IMR-90 (cell line): ENCODE data around the gene CD93. TPM values are rescaled to one million over a fixed set of nuclear protein-coding genes. Genes with fewer than 3 reads are reported as not detected.

Source experiments
- ATAC-seq: fragments of 200-7000 bp; cut with Tn5 transposase; 2 replicates; pipeline ENCODE4 v1.9.1; 2020; ENCODE audit warnings: low read depth, mild to moderate bottlenecking, moderate library complexity
- BruUV-seq: library from RNA; stranded (reverse); fragments of 400-500 nt; replicated peaks from 2 replicates; lab custom pipeline; 2021; lab: Mats Ljungman, UMichigan
- CTCF ChIA-PET: fragments of 300-600 bp; formaldehyde crosslinking; extraction: SDS; loops from one replicate; lab custom pipeline; 2021; ENCODE audit warnings: antibody characterized with exemption; lab: Yijun Ruan, JAX
- POLR2A ChIA-PET: fragments of 300-600 bp; sonication (Branson Sonifier 250); formaldehyde crosslinking; loops from one replicate; lab custom pipeline; 2022; ENCODE audit warnings: antibody characterized with exemption; ENCODE audit not compliant: unreplicated experiment; lab: Charles Lee
- DNase-seq: peaks from one replicate; pipeline ENCODE4 v3.0.0; 2013
- H2AFZ ChIP-seq: replicated peaks from 2 replicates; pipeline ENCODE3; 2013; ENCODE audit warnings: low read length, mild to moderate bottlenecking; ENCODE audit not compliant: poor library complexity
- H2AK5ac ChIP-seq: 2 replicates; pipeline ENCODE4 v1.6.1; 2013; ENCODE audit warnings: low read depth, low read length, inconsistent platforms
- H2AK9ac ChIP-seq: replicated peaks from 2 replicates; pipeline ENCODE3; 2013; ENCODE audit warnings: mild to moderate bottlenecking, low read depth, low read length, moderate library complexity; ENCODE audit not compliant: poor library complexity
- H2BK120ac ChIP-seq: 2 replicates; pipeline ENCODE4 v1.6.1; 2013; ENCODE audit warnings: low read depth, low read length, inconsistent platforms
- H2BK15ac ChIP-seq: 3 replicates; pipeline ENCODE4 v1.6.1; 2013; ENCODE audit warnings: low read depth, low read length, inconsistent platforms
- H2BK20ac ChIP-seq: 2 replicates; pipeline ENCODE4 v1.6.1; 2013; ENCODE audit warnings: low read depth, mild to moderate bottlenecking, inconsistent platforms, low read length, moderate library complexity
- H2BK5ac ChIP-seq: 2 replicates; pipeline ENCODE4 v1.6.1; 2013; ENCODE audit warnings: mild to moderate bottlenecking, low read depth, low read length, inconsistent platforms; ENCODE audit not compliant: poor library complexity, severe bottlenecking
- H3K14ac ChIP-seq: replicated peaks from 2 replicates; pipeline ENCODE4 v1.6.1; 2013; ENCODE audit warnings: low read depth, low read length, inconsistent platforms
- H3K18ac ChIP-seq: 2 replicates; pipeline ENCODE4 v1.6.1; 2013; ENCODE audit warnings: low read depth, low read length, control low read depth
- H3K23ac ChIP-seq: 2 replicates; pipeline ENCODE4 v1.6.1; 2013; ENCODE audit warnings: low read depth, low read length, inconsistent platforms
- H3K27ac ChIP-seq: 2 replicates; pipeline ENCODE4 v1.5.1; 2013; ENCODE audit warnings: mild to moderate bottlenecking, control low read depth, low read length; ENCODE audit not compliant: insufficient read depth
- H3K27me3 ChIP-seq: 2 replicates; pipeline ENCODE4 v1.6.1; 2013; ENCODE audit warnings: low read length; ENCODE audit not compliant: control insufficient read depth, insufficient read depth
- H3K36me3 ChIP-seq: 2 replicates; pipeline ENCODE4 v1.6.1; 2013; ENCODE audit warnings: low read length, mixed read lengths; ENCODE audit not compliant: control insufficient read depth, insufficient read depth
- H3K4ac ChIP-seq: 2 replicates; pipeline ENCODE4 v1.6.1; 2013; ENCODE audit warnings: low read depth, low read length, inconsistent platforms
- H3K4me1 ChIP-seq: 2 replicates; pipeline ENCODE4 v1.6.1; 2013; ENCODE audit warnings: low read length, mixed read lengths; ENCODE audit not compliant: control insufficient read depth, insufficient read depth
- H3K4me2 ChIP-seq: 2 replicates; pipeline ENCODE4 v1.6.1; 2013; ENCODE audit warnings: low read depth, mild to moderate bottlenecking, control low read depth, low read length, moderate library complexity
- H3K4me3 ChIP-seq: 2 replicates; pipeline ENCODE4 v1.5.1; 2013; ENCODE audit warnings: low read depth, mild to moderate bottlenecking, control low read depth, low read length, moderate library complexity; ENCODE audit not compliant: insufficient read depth
- H3K56ac ChIP-seq: 2 replicates; pipeline ENCODE4 v1.6.1; 2013; ENCODE audit warnings: low read length, inconsistent platforms; ENCODE audit not compliant: insufficient read depth; ENCODE audit errors: extremely low read depth
- H3K79me1 ChIP-seq, 2 experiments: 2 replicates each; pipeline ENCODE4 v1.6.1; 2013; ENCODE audit warnings: low read length in 2 of 2, inconsistent platforms in 1 of 2, low read depth in 1 of 2
- H3K9ac ChIP-seq: 2 replicates; pipeline ENCODE4 v1.6.1; 2013; ENCODE audit warnings: low read depth, low read length, control low read depth
- H3K9me1 ChIP-seq: 2 replicates; pipeline ENCODE4 v1.6.1; 2013; ENCODE audit warnings: low read length, inconsistent platforms; ENCODE audit not compliant: insufficient read depth
- H3K9me3 ChIP-seq: 2 replicates; pipeline ENCODE4 v1.6.1; 2013; ENCODE audit warnings: low read length; ENCODE audit not compliant: control insufficient read depth, insufficient read depth
- H4K20me1 ChIP-seq: 2 replicates; pipeline ENCODE4 v1.6.1; 2013; ENCODE audit warnings: low read length, inconsistent platforms; ENCODE audit not compliant: insufficient read depth
- H4K5ac ChIP-seq: 2 replicates; pipeline ENCODE4 v1.6.1; 2013; ENCODE audit warnings: mild to moderate bottlenecking, low read depth, low read length, control low read depth
- H4K8ac ChIP-seq, 2 experiments: 2 replicates each; pipeline ENCODE4 v1.6.1; 2013; ENCODE audit warnings: low read depth in 2 of 2, low read length in 2 of 2, control low read depth in 1 of 2, inconsistent platforms in 1 of 2
- H4K91ac ChIP-seq: 2 replicates; pipeline ENCODE4 v1.6.1; 2013; ENCODE audit warnings: low read depth, low read length, inconsistent platforms; ENCODE audit not compliant: insufficient read depth
- BHLHE40 ChIP-seq: fragments of 150-350 bp; IDR thresholded peaks from 2 replicates; pipeline ENCODE4 v1.6.1; 2016; ENCODE audit warnings: mild to moderate bottlenecking, low read depth, low read length
- CEBPB ChIP-seq: IDR thresholded peaks from 2 replicates; pipeline ENCODE4 v1.6.1; 2012; ENCODE audit warnings: low read depth, low read length, improper control_type of control experiment
- CHD1 ChIP-seq: IDR thresholded peaks from 2 replicates; pipeline ENCODE4 v1.6.1; 2012; ENCODE audit warnings: low read depth, low read length, improper control_type of control experiment
- FOS ChIP-seq: fragments of 150-350 bp; IDR thresholded peaks from 2 replicates; pipeline ENCODE4 v1.6.1; 2016; ENCODE audit warnings: low read depth, low read length
- MAFK ChIP-seq: IDR thresholded peaks from 2 replicates; pipeline ENCODE4 v1.6.1; 2012; ENCODE audit warnings: low read depth, low read length, improper control_type of control experiment
- MAZ ChIP-seq: IDR thresholded peaks from 2 replicates; pipeline ENCODE4 v1.6.1; 2012; ENCODE audit warnings: low read depth, mild to moderate bottlenecking, low read length, improper control_type of control experiment, moderate library complexity, borderline replicate concordance
- MXI1 ChIP-seq: IDR thresholded peaks from 2 replicates; pipeline ENCODE4 v1.6.1; 2012; ENCODE audit warnings: low read depth, mild to moderate bottlenecking, low read length, moderate library complexity, borderline replicate concordance
- NFE2L2 ChIP-seq: fragments of 150-350 bp; IDR thresholded peaks from 2 replicates; pipeline ENCODE4 v1.6.1; 2016; ENCODE audit warnings: low read depth, mild to moderate bottlenecking, low read length
- POLR2A ChIP-seq: IDR thresholded peaks from 2 replicates; pipeline ENCODE4 v1.6.1; 2012; ENCODE audit warnings: mild to moderate bottlenecking, low read depth, low read length
- RAD21 ChIP-seq: IDR thresholded peaks from 2 replicates; pipeline ENCODE4 v1.6.1; 2012; ENCODE audit warnings: low read length, improper control_type of control experiment
- RCOR1 ChIP-seq: IDR thresholded peaks from 2 replicates; pipeline ENCODE4 v1.6.1; 2012; ENCODE audit warnings: mild to moderate bottlenecking, low read length, improper control_type of control experiment; ENCODE audit not compliant: insufficient replicate concordance
- SMC3 ChIP-seq: fragments of 150-350 bp; IDR thresholded peaks from 2 replicates; pipeline ENCODE4 v1.6.1; 2016; ENCODE audit warnings: low read depth, mild to moderate bottlenecking, antibody characterized with exemption, low read length, moderate library complexity
- USF2 ChIP-seq: fragments of 150-350 bp; IDR thresholded peaks from 2 replicates; pipeline ENCODE4 v1.6.1; 2017; ENCODE audit warnings: mild to moderate bottlenecking, antibody characterized with exemption, low read length, low read depth
- WGBS, 2 experiments: methylation state at CpG; one replicate each; pipeline versions ENCODE4 v1.1.5 to v1.1.7; 2013; ENCODE audit warnings: missing lambda C conversion rate in 2 of 2; ENCODE audit not compliant: insufficient read length in 1 of 2; ENCODE audit errors: extremely low coverage in 2 of 2; 5-methylcytosine and 5-hydroxymethylcytosine counted together
- dilution Hi-C: fragments of 300-500 bp; cut with HindIII; formaldehyde crosslinking; loops from one replicate; pipeline ENCODE4 v1.14.3; 2018; ENCODE audit warnings: low sequenced_read_pairs; ENCODE audit not compliant: unreplicated experiment
- in situ Hi-C: fragments of 300-500 bp; cut with MboI; formaldehyde crosslinking; loops from 3 replicates; pipeline ENCODE4 v1.14.3; 2019; ENCODE audit warnings: low sequenced_read_pairs, inconsistent platforms, mixed read lengths
- intact Hi-C: fragments of 100-400 bp; cut with micrococcal nuclease; formaldehyde crosslinking; loops from 2 replicates; pipeline ENCODE4 v1.10.0; 2022
- polyA plus RNA-seq, 3 experiments: library from polyadenylated mRNA; depleted of rRNA; stranded (reverse); fragments of >200 nt; gene quantifications; 2 replicates each; pipeline ENCODE4 v1.2.3, GENCODE V29; 2012; ENCODE audit warnings: low replicate concordance in 1 of 3
- total RNA-seq: library from RNA; depleted of rRNA; stranded (reverse); fragments of >200 nt; gene quantifications from 2 replicates; pipeline ENCODE4 v1.2.3, GENCODE V29; 2012

Gene CD93
- total and polyA plus RNA-seq, 2 of the 4 experiments (the other 2 are of a cell fraction): under 0.01 to 0.02 TPM

GRCh38 chr20:23066772-23067171, 19.4 kb downstream of the CD93 start:
- H2BK120ac ChIP-seq: no peak overlapping the region
- intact Hi-C loops (no loop called here), dilution Hi-C loops (no loop called here), in situ Hi-C loops (no loop called here)
- ATAC-seq (no peak), DNase-seq (no peak)
- H2BK5ac ChIP-seq: no peak overlapping the region
- H4K8ac ChIP-seq: no peak overlapping the region
- no CpG with 5 or more reads among the region's 3 CpGs for WGBS, 2 experiments
- H3K18ac ChIP-seq: no peak overlapping the region
- H4K91ac ChIP-seq: no peak overlapping the region
- 0 out of 2 replicates have a peak, but pooled peaks cover 2% of the 10 kb centered on the region for H3K9me1 ChIP-seq
- H3K27ac ChIP-seq: no peak overlapping the region
- H3K4me1 ChIP-seq: peaks cover 3% of the 10 kb centered on the region; the same call in 1 of the 2 replicates
- no peak overlapping the region for H2AK9ac ChIP-seq
- H3K4me2 ChIP-seq: no peak overlapping the region
- no peak overlapping the region for H3K56ac ChIP-seq
- TF ChIP-seq RCOR1 (no peak), CHD1 (no peak), RAD21 (no peak), POLR2A (no peak), FOS (no peak), USF2 (no peak), MXI1 (no peak), MAFK (no peak), NFE2L2 (no peak), BHLHE40 (no peak), CEBPB (no peak), MAZ (no peak), SMC3 (no peak)
- no peak overlapping the region for H2AFZ ChIP-seq
- peaks cover 27% of the 10 kb centered on the region for H3K27me3 ChIP-seq
- no peak overlapping the region for H3K14ac ChIP-seq
- H2BK20ac ChIP-seq: no peak overlapping the region
- no TSS peak for BruUV-seq
- no peak overlapping the region for H2BK15ac ChIP-seq
- ChIA-PET CTCF (no interaction called here), POLR2A (no interaction called here)
- H3K79me1 ChIP-seq: no peaks in the 10 kb centered on the region
- H2AK5ac ChIP-seq: no peak overlapping the region
- no peaks in the 10 kb centered on the region for H4K20me1 ChIP-seq
- no peak overlapping the region for H4K5ac ChIP-seq
- no peak overlapping the region for H3K9ac ChIP-seq
- no peak overlapping the region for H3K23ac ChIP-seq
- no peak overlapping the region for H3K4me3 ChIP-seq
- H3K36me3 ChIP-seq: no peaks in the 10 kb centered on the region
- no peak overlapping the region for H3K4ac ChIP-seq
- H3K9me3 ChIP-seq: no peaks in the 10 kb centered on the region
